HG03378 (cell line): ENCODE data around the gene MCTP2.

Source experiments
- ATAC-seq: cut with Tn5 transposase; IDR thresholded peaks from one replicate; pipeline ENCODE4 v1.9.1; 2021; ENCODE audit warnings: mild to moderate bottlenecking, moderate library complexity; ENCODE audit not compliant: unreplicated experiment

Gene MCTP2

DNA sequence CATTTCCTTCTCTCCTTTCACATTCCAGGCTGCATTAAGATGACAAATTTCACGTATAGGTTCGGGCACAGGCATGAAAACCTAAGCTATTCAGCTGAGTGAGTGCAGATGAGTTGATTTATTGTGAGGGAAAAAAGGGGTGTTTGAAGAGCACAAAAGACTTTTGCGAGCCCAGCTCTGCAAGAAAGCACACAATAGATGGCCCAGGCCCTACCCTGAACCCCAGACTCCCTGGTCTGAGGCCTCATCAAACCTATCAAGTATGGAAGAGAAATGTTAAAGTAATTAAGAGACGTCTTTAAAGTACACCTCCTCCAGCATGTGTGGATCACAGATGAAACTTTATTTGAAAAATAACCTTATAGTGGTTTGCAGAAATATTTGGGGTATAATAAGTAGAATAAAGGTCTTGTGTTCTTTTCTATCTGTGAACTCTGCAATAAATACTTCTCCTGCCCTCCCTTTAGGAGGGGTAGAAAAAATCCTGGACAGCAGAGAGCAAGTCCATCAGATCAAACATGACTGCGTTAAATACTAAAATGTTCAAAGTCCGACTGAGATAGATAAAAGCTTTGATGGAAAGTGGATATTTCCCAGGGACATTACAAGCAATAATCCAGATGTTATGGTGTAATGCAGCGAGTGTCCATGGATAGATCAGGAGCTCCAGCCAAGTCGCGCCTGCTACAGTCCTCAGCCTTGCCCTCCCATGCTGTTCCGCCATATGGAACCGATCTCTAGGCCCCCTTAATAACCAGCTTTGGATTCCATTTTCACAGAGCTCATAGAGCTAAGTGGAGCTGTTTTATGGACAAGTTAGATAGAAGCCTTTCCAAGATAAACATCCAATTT is 121.5 kb downstream of the MCTP2 start:
- no peak for ATAC-seq

DNA sequence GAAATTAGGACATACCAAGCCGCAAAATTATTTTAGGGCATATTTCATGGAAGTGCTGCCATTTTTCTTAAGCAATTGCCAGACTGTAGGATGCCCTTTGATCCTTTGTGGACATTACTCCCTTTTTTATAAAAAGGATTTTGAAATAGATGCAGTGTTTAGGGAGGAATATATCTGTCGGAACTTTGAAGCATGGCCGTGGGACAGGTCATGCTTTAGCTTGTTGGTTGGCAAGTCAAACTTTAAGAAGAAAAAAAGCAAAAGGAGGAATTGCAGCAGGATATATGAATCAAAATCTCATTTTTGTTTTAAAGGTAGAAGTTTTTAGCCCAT is 122.1 kb downstream of the MCTP2 start:
- no peak for ATAC-seq

DNA sequence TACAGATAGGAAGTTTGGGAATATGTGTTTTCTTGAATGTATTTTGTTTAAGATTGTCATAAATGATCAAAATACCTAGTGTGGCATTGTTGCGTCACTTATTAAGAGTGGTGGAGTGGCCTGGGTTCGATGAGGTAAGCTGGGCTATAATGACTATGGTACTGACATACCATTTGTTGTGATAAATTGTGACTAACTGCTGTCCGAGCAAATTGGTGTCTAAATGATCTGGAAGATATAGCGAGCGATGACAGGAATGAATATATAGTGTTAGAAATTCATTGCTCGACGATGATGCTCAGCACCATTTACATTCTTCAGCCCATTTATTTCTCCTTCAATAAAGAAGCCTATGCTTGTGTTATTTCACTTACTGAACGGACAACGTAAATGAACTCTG is 123.3 kb downstream of the MCTP2 start:
- ATAC-seq = no peak

DNA sequence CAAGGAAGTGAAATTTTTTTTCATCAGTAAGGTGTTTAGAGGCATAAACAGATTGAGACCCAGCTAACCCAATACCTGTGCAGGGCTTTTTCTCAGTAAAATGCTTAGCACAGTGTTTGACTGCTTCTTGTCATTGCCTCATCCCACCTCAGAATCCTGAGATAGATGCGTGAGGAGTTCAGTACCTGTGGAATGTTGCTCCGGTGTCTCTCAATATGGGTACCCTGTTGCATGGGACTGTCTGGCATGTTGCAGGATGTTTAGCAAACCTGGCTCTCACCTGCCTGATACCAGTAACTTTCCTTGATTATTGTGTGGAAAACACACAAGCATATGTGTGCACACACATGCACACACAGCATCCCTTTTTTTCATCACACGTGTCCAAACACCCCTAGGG is 128.4 kb downstream of the MCTP2 start:
- ATAC-seq = no peak

DNA sequence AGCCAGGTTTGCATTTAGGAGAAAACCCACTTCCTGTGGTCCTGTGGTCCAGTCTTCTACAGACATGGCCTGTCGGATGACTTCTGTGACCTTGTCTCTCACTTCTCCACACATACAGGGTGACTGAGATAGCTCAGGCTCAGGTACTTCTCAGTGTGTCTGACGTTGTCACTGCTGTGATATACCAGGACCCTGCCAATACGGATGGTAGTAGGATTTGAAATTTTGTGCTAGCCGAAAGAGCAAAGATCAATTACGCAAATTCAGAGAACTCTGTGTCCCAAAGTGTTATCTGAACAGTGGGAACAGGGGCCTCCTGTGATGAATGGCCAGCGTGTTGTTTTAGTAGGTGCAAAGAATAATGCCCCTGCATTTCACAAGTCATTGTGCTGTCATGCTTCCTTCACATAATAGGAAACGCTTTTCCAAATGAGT is 128.9 kb downstream of the MCTP2 start:
- no peak for ATAC-seq

DNA sequence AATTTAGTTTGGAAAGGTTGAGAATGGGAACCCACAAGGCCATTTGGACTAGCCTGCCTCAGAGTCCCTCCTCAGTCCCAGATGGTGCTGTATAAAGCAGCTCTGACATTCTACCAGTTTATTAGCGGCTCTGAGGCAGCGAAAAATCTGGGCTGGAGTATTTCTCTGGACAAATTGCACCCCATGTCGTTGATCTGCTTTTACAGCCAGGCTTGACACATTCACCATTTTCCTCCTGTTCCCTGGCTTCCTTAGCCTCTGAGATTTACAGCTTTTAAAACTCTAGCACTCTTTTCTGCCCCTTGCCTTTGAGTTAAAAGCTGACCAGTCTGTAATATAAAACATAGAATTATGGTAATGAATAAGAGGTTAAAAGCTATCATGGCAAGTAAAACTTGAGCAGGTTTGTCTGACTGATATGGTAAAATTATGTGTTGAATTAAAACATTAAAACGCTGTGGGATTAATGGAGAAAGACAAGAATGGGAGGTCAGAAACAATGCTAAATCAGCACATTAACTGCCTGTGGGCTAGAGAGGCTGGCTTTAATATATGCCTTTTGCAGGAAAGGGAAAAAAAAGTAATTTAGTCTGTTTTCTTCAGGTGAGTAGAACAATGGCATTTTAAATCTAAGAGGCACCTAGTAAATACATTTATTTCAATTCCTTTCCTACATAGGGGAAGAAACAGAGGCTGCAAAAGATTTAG is 131.2 kb downstream of the MCTP2 start:
- ATAC-seq = no peak

DNA sequence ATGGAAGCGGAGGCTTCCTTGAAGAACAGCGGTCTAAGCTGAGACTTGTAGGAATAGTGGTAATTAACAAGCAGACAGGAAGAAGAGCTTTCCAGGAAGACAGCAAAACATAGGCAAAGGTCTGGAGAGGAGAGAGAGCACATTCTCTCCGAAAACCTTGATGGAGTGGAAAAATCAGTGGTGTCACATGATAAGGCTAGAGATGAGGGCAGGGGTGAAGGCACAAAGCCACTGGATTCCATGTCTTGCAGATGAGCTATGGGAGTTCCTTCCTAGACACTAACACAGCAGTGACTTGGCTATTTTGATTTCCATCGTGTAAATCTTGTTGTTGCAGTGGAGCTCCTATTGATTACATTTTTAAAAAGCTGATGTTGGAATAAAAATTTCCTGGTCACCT is 132.0 kb downstream of the MCTP2 start:
- ATAC-seq = no peak

DNA sequence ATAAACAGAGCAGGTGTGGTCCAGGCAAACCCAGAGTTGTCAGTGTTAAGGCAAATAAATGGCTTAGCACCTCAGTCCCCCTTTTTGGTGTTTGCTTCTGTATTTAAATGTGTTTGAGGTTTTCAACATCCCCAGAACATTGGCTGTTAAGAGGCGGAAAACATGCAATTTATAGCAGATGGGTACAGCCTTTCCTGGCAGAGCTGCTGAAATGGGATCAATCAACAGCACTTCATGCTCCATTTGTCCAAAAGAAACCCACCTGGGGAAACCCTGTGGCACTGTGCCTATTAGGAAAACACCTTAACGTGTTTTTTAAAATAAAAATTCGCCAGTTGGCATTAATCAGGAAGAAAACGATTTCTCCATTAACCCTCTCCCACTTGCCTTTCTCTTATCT is 135.4 kb downstream of the MCTP2 start:
- no peak for ATAC-seq

DNA sequence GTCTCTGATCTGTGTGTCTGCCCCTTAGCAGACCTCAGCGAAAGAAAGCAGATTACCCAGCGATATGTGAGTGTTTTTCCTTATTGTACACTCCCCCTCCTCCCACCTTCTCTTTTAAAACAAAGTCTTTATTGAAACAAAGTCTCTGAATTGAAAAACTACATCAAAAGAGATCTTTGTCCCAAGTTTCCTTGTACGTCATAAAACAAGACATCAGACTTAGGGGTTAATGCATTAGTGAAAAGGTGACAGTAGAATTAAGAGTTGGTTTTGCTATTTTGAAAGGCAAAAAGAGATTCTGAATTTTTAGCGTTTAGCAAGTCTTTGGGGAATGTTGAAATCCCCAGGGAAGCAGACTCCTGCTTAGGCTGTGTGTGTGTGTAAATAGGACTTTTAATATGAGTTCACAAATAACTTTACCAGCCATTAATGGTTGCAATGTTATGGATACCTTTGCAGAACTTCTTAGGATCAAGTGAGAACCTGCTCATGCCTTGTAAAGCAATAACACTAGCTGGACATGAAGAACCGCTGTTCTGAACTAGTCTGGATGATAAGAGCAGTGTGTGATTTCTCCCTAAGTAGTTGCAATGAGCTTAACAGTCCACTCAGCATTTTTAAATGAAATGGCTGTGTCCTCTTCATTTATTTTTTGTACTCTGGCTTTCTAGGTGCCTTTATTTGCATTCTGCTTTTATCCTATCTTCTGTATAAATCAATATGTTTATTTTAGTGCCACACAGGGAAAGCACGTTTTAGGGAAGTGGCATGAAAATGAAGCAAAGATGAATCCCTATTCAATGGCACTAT is 136.6 kb downstream of the MCTP2 start:
- no peak for ATAC-seq

DNA sequence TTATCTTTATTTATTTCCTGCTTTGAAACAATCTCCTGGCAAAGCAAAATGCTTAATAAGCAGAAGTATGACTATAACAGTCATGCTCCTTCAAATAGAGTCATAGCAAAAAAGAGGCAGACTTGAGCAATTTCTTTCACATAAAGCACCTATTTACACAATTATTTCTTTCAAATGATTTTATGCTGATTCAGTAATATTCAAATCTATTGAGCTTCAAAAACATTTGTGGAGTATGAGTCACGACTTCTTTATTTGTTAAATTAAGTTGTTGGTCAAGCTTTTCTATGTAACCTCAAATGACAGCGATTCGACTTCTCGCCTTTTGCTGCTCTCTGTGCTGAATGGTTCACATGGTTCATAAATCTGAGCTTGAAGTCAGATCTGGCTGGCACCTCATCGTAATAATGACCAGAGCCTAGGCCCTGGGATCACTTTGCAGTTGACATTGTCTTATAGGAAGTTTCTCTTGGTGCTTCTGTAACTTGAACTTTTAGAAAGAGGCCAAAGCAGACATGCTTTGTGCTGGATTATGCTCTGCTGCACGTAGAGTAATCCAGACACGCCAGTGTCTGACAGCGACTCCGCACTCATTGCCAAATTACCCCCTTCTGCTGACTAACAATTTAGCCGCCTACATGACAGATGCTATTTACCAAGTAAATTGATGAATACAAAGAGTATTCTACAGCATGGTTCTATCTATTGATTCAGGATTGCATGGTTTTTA is 139.0 kb downstream of the MCTP2 start:
- ATAC-seq = no peak

DNA sequence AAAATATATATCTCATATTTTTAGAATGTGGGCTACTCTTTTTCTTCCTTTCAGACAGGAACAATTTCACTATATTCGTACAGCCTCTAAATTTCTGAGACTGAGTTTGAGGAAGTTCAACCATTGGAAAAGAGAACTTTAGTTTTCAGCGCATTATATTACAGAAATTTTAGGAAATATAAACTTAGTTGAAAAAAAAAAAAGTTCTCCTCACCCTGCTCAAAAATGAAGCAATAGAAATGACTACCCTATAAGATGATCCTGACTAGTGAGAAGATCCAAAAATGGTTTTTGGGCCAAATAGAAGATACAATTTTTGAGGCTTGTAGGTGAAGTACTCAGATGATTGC is 139.6 kb downstream of the MCTP2 start:
- ATAC-seq = no peak

DNA sequence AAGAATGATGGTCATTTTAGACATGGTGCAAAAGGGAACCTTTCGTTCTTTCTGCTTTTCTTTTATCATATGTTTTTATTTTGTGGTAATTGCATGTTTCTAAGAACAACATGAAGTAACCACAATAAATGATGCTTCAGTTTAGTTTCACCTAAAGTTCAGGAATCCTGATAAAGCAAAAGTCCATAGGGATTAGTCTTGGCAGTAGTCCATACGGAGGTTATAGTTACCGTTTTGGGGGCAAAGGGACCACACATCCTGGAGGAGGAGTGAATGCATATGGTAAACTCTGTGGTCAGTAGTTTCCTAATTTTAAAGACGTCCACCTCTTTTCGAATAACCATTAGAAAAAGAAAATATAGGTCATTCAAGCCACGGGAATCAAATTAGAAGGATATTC is 141.5 kb downstream of the MCTP2 start:
- ATAC-seq = no peak

DNA sequence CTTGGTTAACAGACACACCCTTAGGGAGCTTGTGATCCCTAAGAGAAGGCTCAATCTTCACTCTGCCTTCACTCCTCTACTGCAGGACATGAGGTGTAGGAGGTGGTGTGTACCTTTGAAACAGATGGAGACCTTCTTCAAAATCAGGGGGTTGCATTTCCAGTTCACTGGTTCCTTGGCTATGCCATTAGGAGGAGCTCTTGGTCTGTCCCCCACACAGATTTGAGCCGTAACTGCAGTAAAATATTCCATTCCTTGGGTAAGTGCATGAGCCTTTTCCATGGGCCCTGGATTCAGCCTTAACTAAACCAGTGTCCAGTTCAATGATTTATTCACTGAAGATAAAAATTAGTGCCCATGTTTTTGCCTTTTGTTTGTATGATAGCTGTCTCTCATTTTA is 144.6 kb downstream of the MCTP2 start:
- no peak for ATAC-seq

DNA sequence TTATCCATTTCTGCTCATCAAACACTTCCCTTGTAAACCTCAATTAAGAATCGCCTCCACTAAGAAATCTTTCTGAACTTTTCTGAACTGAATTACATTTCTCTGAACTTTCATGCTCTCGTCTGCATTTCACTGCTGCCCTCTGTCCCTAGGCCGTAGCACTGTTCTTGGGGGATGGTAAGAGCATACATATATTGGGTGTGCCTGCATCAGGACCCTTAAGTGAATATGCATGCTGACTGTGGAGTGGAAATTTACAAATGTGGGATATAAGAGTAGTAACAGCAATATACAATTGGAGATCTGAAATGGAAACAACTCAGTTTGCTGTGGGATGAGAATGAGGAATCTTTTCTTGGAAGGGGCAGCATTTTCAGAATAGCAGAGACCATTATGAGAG is 148.6 kb downstream of the MCTP2 start:
- no peak for ATAC-seq

DNA sequence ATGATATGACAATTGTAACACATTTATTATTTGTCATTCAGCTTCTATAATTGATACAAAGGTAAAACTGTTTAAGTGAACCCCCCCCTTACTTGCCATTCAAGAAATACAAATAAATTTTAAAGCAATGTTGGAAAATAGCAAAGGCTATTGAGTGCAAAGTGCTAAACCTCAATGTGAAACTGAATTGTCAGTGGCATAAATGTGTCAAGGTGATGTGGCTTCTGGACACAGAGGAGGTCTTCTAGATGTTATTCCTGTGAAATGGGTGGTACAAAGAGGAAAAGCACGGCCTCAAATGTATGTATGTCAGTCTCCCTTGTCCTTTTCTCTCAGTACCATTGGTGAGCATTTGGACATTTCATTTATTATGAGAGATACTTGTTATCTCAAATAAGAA is 149.4 kb downstream of the MCTP2 start:
- ATAC-seq = no peak

DNA sequence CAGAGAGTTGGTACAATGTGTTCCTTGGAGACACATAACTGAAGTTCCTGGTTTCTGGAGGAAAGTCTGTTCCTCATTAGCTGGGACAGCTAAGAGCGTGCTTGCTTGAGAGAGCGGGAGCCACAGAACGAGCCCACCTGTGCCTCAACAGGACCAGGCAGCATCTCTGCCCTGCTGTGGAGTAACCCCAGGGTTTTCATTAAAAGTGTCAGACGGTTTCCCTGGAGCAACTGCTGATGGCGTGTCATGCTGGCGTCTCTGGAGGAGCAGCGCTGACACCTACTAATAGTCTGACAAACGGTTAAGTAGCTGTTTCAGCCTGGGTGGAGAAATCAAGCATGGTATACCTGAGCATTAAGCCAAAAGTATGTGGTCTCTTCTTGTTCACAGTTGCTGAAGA is 150.0 kb downstream of the MCTP2 start:
- ATAC-seq = no peak

DNA sequence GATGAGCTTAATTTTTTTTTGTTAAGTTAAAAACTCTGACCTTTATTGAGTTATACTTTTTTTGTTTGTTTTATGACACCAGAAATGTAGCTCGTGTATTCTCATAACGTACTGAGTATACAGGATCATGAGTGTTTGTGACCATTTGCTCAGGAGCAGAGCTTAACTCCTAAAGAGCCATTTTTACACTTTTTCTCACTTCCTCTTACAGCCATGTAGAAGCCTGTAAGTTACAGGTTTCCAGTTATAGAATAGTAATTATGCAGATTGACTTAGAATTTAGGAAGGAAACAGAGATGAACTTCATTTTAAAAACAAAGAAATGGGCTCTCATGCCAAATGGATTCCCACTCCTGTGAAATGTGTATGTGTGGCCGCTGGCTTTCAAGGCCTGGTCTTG is 151.7 kb downstream of the MCTP2 start:
- peak; percentile 47 for ATAC-seq

DNA sequence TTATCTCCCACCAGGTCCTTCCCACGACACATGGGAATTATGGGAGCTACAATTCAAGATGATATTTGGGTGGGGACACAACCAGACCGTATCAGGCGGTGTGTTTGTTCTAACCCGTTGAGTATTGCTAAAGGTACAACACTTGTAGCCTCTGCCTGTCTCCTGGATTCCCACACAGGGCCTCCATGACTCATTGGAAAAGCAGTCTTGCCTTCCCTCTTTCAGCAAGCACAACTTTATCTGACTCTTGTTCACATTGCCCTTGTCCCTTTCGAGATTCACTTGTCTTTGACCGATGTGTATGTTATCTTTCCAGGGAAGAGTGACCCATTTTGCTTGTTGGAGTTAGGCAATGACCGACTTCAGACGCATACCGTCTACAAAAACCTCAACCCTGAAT is 152.3 kb downstream of the MCTP2 start:
- no peak for ATAC-seq

DNA sequence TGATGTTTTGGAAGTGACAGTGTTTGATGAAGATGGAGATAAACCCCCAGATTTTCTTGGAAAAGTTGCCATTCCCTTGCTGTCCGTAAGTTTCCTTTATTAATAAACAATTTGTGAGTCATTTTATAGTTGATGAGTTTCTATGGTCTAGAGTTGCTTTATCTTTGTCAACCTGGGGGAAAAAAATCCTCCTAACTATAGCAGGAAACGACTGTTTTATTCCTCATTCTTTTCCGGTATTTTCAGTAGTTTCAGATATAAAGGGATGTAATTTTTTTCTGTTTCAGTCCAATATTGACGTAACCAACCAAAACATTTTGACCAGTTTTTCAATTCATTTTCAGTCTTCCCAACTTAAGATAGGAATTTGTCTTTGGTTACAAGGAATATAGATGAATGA is 154.1 kb downstream of the MCTP2 start:
- no peak for ATAC-seq

DNA sequence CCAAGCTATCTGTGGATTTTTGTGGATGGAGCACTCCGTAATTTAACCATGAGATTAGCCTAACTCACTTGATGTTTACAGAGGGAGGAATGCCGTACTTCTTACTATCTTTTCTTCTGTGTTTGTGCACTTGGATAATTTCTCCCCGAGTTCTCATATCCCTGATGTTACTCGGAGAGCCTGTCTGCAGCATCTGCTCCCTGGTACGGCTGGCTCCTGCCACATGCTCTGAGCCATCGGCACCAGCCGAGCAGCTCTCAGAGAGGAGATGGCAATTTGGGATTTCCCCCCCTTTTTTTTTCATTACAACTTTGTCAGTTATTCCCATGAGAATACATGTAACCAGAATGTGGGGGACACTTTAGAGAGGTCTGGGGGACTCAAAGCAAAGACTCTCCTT is 155.0 kb downstream of the MCTP2 start:
- ATAC-seq = no peak

DNA sequence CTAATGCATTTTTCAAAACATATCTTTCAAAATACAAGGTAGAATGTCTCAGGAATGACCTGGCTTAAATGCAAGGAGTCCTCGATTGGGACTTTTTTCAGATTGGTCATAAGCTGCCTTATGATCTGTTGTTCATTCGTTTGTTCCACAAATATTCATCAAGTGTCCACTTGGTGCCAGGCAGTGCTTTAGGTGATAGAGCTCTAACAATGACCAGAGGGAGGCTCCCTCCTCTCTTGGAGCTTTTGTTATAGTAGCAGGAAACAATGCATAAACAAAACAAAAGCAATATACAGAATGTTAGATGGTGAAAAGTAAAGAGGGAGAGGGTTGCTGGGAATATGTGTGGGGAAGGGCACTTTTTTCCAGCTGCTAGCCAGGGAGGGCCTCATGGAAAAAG is 156.1 kb downstream of the MCTP2 start:
- ATAC-seq = no peak
